Measurements from ENCODE around the gene LAMA5. TPM values are rescaled to one million over a fixed set of nuclear protein-coding genes. Genes with fewer than 3 reads are reported as not detected.

LAMA5 gene
- total and polyA plus RNA-seq, 7 donors = 1.8 to 409 (median 56.5) TPM

GRCh38 chr20:62347445-62347844, 19.7 kb downstream of the LAMA5 start:
- Histone ChIP-seq H3K9me3 (no peaks in the 10 kb centered on the region), H3K27ac (peak overlapping the region in 2 of 4 donors; percentile 39 to 49), H3K4me3 (no peak overlapping the region), H3K4me1 (peaks cover 0 to 10% (median 6%) of the 10 kb centered on the region in 4 donors), H3K27me3 (no peaks in the 10 kb centered on the region), H3K36me3 (peaks cover 27 to 84% (median 45%) of the 10 kb centered on the region in 4 donors)
- 79 to 82% methylated on average over 9 of the region's 9 CpGs for WGBS, 2 donors
- TF ChIP-seq CTCF (IDR thresholded peaks at IDR 0.05) = no peak
- TF ChIP-seq POLR2A (IDR thresholded peaks at IDR 0.05) = no peak
- TF ChIP-seq EP300 (IDR thresholded peaks at IDR 0.05) = no peak
- TF ChIP-seq POLR2AphosphoS5 (IDR thresholded peaks at IDR 0.05) = no peak
- no peak for DNase-seq
- intact Hi-C loops (cut with DNase I) = loop anchor here (5.0 kb wide), 1 partner anchor 40 kb away; no protein-coding TSS in a partner anchor

- Histone ChIP-seq H3K4me3 (no peak overlapping the region), H3K27ac (peak overlapping the region in 2 of 4 donors; percentile 39 to 49), H3K4me1 (peaks cover 0 to 7% (median 3%) of the 10 kb centered on the region in 4 donors), H3K36me3 (peaks cover 26 to 84% (median 43%) of the 10 kb centered on the region in 4 donors), H3K27me3 (no peaks in the 10 kb centered on the region), H3K9me3 (no peaks in the 10 kb centered on the region)
- 91 to 93% methylated on average over 10 of the region's 10 CpGs for WGBS, 2 donors
- intact Hi-C loops (cut with DNase I) = loop anchor here (5.0 kb wide), 1 partner anchor 40 kb away; no protein-coding TSS in a partner anchor
- DNase-seq = no peak
- TF ChIP-seq CTCF (IDR thresholded peaks at IDR 0.05) (no peak), POLR2A (IDR thresholded peaks at IDR 0.05) (no peak), EP300 (IDR thresholded peaks at IDR 0.05) (no peak), POLR2AphosphoS5 (IDR thresholded peaks at IDR 0.05) (no peak)
Observed at GRCh38 chr20:62347151-62347404, 20.0 kb downstream of the LAMA5 start.

GRCh38 chr20:62346398-62347150, 20.5 kb downstream of the LAMA5 start:
- Histone ChIP-seq H3K9me3 (no peaks in the 10 kb centered on the region), H3K27ac (peak overlapping the region in 3 of 4 donors; percentile 25 to 49 (median 39)), H3K27me3 (no peaks in the 10 kb centered on the region), H3K36me3 (peaks cover 21 to 84% (median 39%) of the 10 kb centered on the region in 4 donors), H3K4me1 (peaks cover 0 to 6% (median 0%) of the 10 kb centered on the region in 4 donors), H3K4me3 (no peak overlapping the region)
- intact Hi-C loops (cut with DNase I) = loop anchor here (5.0 kb wide), 1 partner anchor 39 kb away; no protein-coding TSS in a partner anchor
- no peak for DNase-seq
- 85 to 93% methylated on average over 34 of the region's 34 CpGs for WGBS, 2 donors
- TF ChIP-seq CTCF (IDR thresholded peaks at IDR 0.05) (no peak), EP300 (IDR thresholded peaks at IDR 0.05) (no peak), POLR2AphosphoS5 (IDR thresholded peaks at IDR 0.05) (no peak)

- peaks cover 16 to 84% (median 31%) of the 10 kb centered on the region in 4 donors for H3K36me3 ChIP-seq
- no peak overlapping the region for H3K4me3 ChIP-seq
- no peaks in the 10 kb centered on the region for H3K27me3 ChIP-seq
- no peak for DNase-seq
- H3K4me1 ChIP-seq = peaks cover 0 to 6% (median 0%) of the 10 kb centered on the region in 4 donors
- peak overlapping the region in 3 of 4 donors; percentile 14 to 49 (median 25) for H3K27ac ChIP-seq
- H3K9me3 ChIP-seq = no peaks in the 10 kb centered on the region
- intact Hi-C loops (cut with DNase I) = loop anchor here (5.0 kb wide), 1 partner anchor 39 kb away; no protein-coding TSS in a partner anchor
- WGBS, 2 donors = 83 to 89% methylated on average over 25 of the region's 25 CpGs
- no peak for TF ChIP-seq CTCF (IDR thresholded peaks at IDR 0.05)
- TF ChIP-seq EP300 (IDR thresholded peaks at IDR 0.05) = no peak
- TF ChIP-seq POLR2A (IDR thresholded peaks at IDR 0.05) = no peak
- TF ChIP-seq POLR2AphosphoS5 (IDR thresholded peaks at IDR 0.05) = no peak
Observed at GRCh38 chr20:62345681-62346370, 21.3 kb downstream of the LAMA5 start.

Measured in sigmoid colon (tissue), 7 donors.